ENCODE measurements around the gene SLC29A1. TPM values are rescaled to one million over a fixed set of nuclear protein-coding genes. Genes with fewer than 3 reads are reported as not detected.
"Not testable (repeated sequence)": the region's sequence is repeated elsewhere in the genome, so short reads cannot be mapped to it uniquely, and the experiment has no call there.

SLC29A1 gene
- 5.4 TPM for polyA plus RNA-seq

DNA sequence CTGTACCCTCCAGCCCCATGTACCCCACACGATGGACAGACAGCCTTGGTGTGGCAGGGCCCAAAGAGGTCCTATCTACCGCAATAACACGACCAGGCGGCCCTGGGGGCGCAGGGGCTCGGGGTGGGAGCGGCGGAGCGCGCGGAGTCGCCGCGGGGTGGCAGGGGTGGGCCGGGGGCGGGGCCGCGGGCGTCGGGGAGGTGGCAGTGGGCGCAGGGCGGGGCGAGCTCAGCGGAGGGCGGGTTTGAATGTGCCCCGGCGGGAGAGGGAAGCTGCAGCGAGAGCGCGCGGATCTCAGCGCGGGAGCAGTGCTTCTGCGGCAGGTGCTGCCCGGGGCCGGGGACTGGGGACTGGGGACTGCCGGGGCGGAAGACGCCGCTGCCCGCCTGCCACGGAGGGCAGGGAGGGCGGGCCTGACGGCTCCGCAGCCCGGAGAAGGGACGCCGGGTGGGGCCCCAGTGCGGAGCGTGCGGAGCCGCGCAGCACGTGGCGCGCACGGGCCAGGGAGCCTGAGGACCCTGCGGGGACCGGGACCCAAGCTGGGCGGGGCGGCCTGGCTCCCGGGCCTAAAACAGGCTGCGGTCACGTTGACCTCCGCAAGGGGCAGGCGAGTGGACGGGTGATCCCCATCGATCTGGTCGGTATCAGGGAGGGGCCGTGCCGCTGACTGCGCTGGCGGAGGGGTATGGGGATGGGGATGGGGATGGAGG, at the start of gene SLC29A1:
TSS of gene SLC29A1 (plus strand) at position 277 of the 710 bp plus-strand sequence. CDS start 3,719 bp downstream, outside the sequence.
- no peaks in the 10 kb centered on the region for H3K9me3 Mint-ChIP-seq
- no peaks in the 10 kb centered on the region for H3K36me3 Mint-ChIP-seq
- H3K4me1 Mint-ChIP-seq = peaks cover 2 to 23% (median 17%) of the 10 kb centered on the region in 3 donors
- peak within 1 kb of the TSS; percentile 80 to 93 (median 86) for H3K4me3 Mint-ChIP-seq
- H3K27ac Mint-ChIP-seq = peak within 1 kb of the TSS in 1 of 3 donors; percentile 56
- H3K27me3 Mint-ChIP-seq = peaks cover 3% of the 10 kb centered on the region

- peaks cover 5 to 12% (median 12%) of the 10 kb centered on the region in 3 donors for H3K4me1 Mint-ChIP-seq
- H3K9me3 Mint-ChIP-seq = peaks cover 0 to 3% (median 0%) of the 10 kb centered on the region in 3 donors
- peak overlapping the region in 2 of 4 donors; percentile 24 to 75 for H3K4me3 Mint-ChIP-seq
- H3K27ac Mint-ChIP-seq = peak overlapping the region in 1 of 3 donors; percentile 83
- no peaks in the 10 kb centered on the region for H3K36me3 Mint-ChIP-seq
- peaks cover 10% of the 10 kb centered on the region for H3K27me3 Mint-ChIP-seq
Observed at GRCh38 chr6:44176130-44176761, 47.1 kb upstream of the SLC29A1 start.

DNA sequence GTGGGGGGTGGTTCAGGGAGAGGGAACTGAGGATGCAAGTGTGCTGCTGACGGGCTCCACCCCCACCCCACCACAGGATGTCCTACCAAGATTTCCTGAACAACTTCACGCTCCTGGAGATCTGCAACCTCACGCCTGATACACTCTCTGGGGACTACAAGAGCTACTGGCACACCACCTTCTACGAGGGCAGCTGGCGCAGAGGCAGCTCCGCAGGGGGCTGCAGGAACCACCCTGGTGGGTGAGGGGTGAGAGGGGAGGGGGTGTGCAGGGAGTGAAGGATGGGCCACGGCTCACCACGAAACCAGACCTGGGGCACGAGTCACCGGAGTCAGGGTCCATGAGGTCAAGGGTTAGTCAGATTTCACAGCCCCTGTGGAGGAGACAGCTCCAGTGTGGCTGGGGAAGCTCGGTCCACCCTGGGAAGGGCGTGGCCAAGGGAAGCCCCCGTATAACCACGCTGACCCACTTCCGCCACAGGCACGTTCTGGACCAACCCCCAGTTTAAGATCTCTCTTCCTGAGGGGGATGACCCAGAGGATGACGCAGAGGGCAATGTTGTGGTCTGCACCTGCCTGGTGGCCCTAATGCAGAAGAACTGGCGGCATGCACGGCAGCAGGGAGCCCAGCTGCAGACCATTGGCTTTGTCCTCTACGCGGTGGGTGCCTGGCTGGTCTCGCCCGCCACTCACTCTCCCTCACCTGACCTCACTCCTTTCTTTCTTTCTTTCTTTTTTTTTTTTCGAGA, 46.5 kb upstream of the SLC29A1 start:
- H3K4me1 Mint-ChIP-seq = peaks cover 5 to 12% (median 12%) of the 10 kb centered on the region in 3 donors
- H3K27me3 Mint-ChIP-seq = peaks cover 10% of the 10 kb centered on the region
- no peaks in the 10 kb centered on the region for H3K36me3 Mint-ChIP-seq
- peak overlapping the region in 1 of 3 donors; percentile 83 for H3K27ac Mint-ChIP-seq
- H3K4me3 Mint-ChIP-seq = peak overlapping the region in 3 of 4 donors; percentile 30 to 75 (median 34)
- H3K9me3 Mint-ChIP-seq = peaks cover 0 to 3% (median 0%) of the 10 kb centered on the region in 3 donors

DNA sequence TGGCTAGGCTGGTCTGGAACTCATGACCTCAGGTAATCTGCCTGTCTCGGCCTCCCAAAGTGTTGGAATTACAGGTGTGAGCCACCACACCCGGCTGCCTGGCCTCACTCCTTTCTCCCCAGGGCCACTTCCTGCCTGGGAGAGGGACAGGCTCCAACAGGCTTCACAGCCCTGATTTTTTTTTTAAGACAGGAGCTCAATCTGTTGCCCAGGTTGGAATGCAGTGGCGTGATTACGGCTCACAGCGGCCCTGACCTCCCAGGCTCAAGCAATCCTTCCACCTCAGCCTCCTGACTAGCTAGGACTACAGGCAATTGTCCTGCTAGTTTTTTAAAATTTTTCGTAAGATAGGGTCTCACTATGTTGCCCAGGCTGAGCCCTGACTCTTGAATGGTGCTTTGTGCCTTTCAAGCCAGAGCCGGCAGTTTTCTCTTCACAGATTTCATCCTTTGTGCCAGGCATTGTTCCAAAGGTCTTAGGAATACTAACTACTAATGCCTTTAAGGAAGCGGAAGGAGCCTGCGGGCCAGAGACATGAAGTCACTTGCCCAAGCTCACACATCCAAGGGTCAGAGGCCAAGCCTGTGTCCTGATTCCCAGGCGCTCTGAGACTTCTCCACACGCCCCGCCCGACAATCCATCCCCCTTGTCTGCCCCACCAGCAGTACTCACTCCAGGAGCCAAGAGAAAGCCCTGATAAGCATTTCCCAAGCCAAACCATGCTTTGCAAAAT, 45.5 kb upstream of the SLC29A1 start:
- H3K36me3 Mint-ChIP-seq = no peaks in the 10 kb centered on the region
- peaks cover 7% of the 10 kb centered on the region for H3K27me3 Mint-ChIP-seq
- no peak overlapping the region for H3K27ac Mint-ChIP-seq
- H3K4me3 Mint-ChIP-seq = peak overlapping the region in 1 of 4 donors; percentile 34
- peaks cover 0 to 3% (median 0%) of the 10 kb centered on the region in 3 donors for H3K9me3 Mint-ChIP-seq
- H3K4me1 Mint-ChIP-seq = peaks cover 5 to 8% (median 8%) of the 10 kb centered on the region in 3 donors

DNA sequence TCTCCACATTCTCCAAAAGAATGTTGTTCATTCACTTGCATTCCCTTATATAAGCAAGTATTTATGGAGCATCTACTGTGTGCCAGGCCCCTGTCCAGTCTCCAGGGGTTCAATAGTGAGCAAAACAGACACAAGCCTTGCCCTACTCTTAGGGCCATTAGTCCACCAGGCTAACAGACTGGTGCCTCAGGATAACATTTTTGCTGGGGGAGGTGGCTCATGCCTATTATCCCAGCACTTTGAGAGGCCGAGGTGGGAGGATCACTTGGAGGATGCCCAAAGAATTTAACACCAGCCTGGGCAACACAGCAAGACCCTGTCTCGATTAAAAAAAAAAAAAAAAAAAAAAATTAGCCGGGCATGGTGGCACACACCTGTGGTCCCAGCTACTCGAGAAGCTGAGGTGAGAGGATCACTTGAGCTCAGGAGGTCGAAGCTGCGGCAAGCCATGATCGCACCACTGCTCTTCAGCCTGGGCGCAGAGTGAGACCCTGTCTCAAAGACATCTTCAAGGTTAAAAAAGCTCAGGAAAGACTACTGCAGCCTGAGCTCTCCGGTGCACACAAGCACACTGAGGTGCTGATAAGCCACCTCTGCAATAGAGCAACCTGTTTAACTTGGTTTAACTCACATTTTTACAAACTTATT, 44.8 kb upstream of the SLC29A1 start:
- Mint-ChIP-seq H3K9me3 (peaks cover 0 to 3% (median 0%) of the 10 kb centered on the region in 3 donors), H3K36me3 (no peaks in the 10 kb centered on the region), H3K4me1 (peaks cover 5 to 8% (median 7%) of the 10 kb centered on the region in 3 donors), H3K27ac (no peak overlapping the region), H3K27me3 (peaks cover 7% of the 10 kb centered on the region), H3K4me3 (no peak overlapping the region)

- Mint-ChIP-seq H3K27me3 (peaks cover 8% of the 10 kb centered on the region), H3K27ac (no peak overlapping the region), H3K36me3 (no peaks in the 10 kb centered on the region), H3K9me3 (peaks cover 0 to 3% (median 0%) of the 10 kb centered on the region in 3 donors), H3K4me1 (peaks cover 6 to 8% (median 7%) of the 10 kb centered on the region in 3 donors), H3K4me3 (peak overlapping the region in 1 of 4 donors; percentile 45)
Observed at GRCh38 chr6:44179072-44179536, 44.3 kb upstream of the SLC29A1 start.

DNA sequence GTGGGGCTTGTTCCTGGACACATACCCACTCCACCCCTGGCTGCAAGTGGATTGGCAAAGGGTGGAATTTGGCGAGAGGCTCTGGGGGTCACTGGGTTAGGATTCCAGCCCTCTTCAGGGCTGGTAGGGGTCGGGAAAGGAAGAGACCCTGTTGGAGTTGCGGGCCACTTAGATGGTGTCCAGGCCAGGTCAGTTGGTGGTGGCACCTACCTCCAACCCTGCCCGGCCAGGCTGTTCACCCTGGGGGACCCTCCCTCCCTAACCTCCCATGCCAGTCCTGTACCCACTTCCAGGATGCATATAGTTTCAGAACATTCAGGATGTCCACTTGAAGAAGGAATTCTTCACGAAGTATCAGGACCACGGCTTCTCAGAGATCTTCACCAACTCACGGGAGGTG, 43.7 kb upstream of the SLC29A1 start:
- Mint-ChIP-seq H3K4me1 (peaks cover 7 to 8% (median 7%) of the 10 kb centered on the region in 3 donors), H3K9me3 (peaks cover 0 to 3% (median 0%) of the 10 kb centered on the region in 3 donors), H3K27ac (no peak overlapping the region), H3K27me3 (peaks cover 11% of the 10 kb centered on the region), H3K4me3 (peak overlapping the region in 2 of 4 donors; percentile 45 to 46), H3K36me3 (no peaks in the 10 kb centered on the region)

GRCh38 chr6:44180406-44180805, 43.0 kb upstream of the SLC29A1 start:
- no peaks in the 10 kb centered on the region for H3K9me3 Mint-ChIP-seq
- H3K27me3 Mint-ChIP-seq = peaks cover 16% of the 10 kb centered on the region
- peaks cover 7 to 8% (median 7%) of the 10 kb centered on the region in 3 donors for H3K4me1 Mint-ChIP-seq
- H3K36me3 Mint-ChIP-seq = no peaks in the 10 kb centered on the region
- H3K27ac Mint-ChIP-seq = no peak overlapping the region
- H3K4me3 Mint-ChIP-seq = no peak overlapping the region

- peaks cover 16% of the 10 kb centered on the region for H3K27me3 Mint-ChIP-seq
- H3K27ac Mint-ChIP-seq = no peak overlapping the region
- no peak overlapping the region for H3K4me3 Mint-ChIP-seq
- no peaks in the 10 kb centered on the region for H3K9me3 Mint-ChIP-seq
- no peaks in the 10 kb centered on the region for H3K36me3 Mint-ChIP-seq
- H3K4me1 Mint-ChIP-seq = peaks cover 7 to 8% (median 7%) of the 10 kb centered on the region in 3 donors
Observed at GRCh38 chr6:44180886-44181285, 42.5 kb upstream of the SLC29A1 start.

DNA sequence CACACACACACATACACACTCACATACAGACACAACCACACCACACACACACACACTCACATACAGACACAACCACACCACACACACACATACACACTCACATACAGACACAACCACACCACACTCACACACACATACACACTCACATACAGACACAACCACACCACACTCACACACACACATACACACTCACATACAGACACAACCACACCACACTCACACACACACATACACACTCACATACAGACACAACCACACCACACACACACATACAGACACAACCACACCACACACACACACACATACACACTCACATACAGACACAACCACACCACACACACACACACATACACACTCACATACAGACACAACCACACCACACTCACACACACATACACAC, 41.6 kb upstream of the SLC29A1 start:
- H3K4me3 Mint-ChIP-seq, H3K27ac Mint-ChIP-seq: not testable (repeated sequence)

GRCh38 chr6:44182911-44183390, 40.4 kb upstream of the SLC29A1 start:
- no peaks in the 10 kb centered on the region for H3K9me3 Mint-ChIP-seq
- no peak overlapping the region for H3K27ac Mint-ChIP-seq
- no peaks in the 10 kb centered on the region for H3K36me3 Mint-ChIP-seq
- peaks cover 0 to 5% (median 3%) of the 10 kb centered on the region in 3 donors for H3K4me1 Mint-ChIP-seq
- H3K4me3 Mint-ChIP-seq = no peak overlapping the region
- peaks cover 13% of the 10 kb centered on the region for H3K27me3 Mint-ChIP-seq

More for the DNA sequence above, 41.6 kb upstream of the SLC29A1 start:
- H3K4me1 Mint-ChIP-seq, H3K9me3 Mint-ChIP-seq, H3K36me3 Mint-ChIP-seq: not testable (repeated sequence)
- H3K27me3 Mint-ChIP-seq = peaks cover 16% of the 10 kb centered on the region

DNA sequence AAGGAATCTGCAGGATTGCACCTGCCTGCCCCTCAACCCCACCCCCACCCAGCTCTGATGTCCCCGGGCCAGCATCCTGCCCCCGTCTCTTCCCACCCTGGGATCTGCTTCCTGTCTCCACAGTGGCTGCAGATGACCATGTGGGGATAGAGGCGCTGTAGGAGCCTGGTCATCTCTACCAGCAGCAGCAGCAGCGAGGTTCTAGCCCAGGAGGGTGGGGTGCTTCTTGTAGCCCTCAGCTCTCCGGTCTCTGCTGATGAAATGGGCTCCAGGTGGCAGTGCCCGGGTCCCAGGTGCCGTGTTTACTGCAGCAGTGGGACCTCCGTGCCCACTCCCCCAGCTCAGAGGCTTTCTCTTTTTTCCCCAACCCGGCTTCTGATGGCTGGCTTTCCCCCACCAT, 39.6 kb upstream of the SLC29A1 start:
- H3K36me3 Mint-ChIP-seq = no peaks in the 10 kb centered on the region
- no peak overlapping the region for H3K4me3 Mint-ChIP-seq
- H3K27me3 Mint-ChIP-seq = peaks cover 10% of the 10 kb centered on the region
- no peak overlapping the region for H3K27ac Mint-ChIP-seq
- H3K4me1 Mint-ChIP-seq = peaks cover 0 to 3% (median 0%) of the 10 kb centered on the region in 3 donors
- no peaks in the 10 kb centered on the region for H3K9me3 Mint-ChIP-seq

GRCh38 chr6:44185356-44185755, 38.0 kb upstream of the SLC29A1 start:
- not testable (repeated sequence) for H3K27ac Mint-ChIP-seq, H3K9me3 Mint-ChIP-seq, H3K27me3 Mint-ChIP-seq, H3K4me3 Mint-ChIP-seq, H3K36me3 Mint-ChIP-seq, H3K4me1 Mint-ChIP-seq

All from IgD-negative memory B cell (primary cell).